Erythroblast (primary cell): ENCODE results near the gene FOXK1.

ENCODE experiments used
- GATA1 ChIP-seq: IDR thresholded peaks from 2 replicates; pipeline ENCODE4 v1.6.1; 2011; ENCODE audit warnings: low read depth, mild to moderate bottlenecking, control low read depth, low read length, moderate library complexity
- POLR2A ChIP-seq: IDR thresholded peaks from 2 replicates; pipeline ENCODE4 v1.6.1; 2011; ENCODE audit warnings: mild to moderate bottlenecking, low read length

DNA sequence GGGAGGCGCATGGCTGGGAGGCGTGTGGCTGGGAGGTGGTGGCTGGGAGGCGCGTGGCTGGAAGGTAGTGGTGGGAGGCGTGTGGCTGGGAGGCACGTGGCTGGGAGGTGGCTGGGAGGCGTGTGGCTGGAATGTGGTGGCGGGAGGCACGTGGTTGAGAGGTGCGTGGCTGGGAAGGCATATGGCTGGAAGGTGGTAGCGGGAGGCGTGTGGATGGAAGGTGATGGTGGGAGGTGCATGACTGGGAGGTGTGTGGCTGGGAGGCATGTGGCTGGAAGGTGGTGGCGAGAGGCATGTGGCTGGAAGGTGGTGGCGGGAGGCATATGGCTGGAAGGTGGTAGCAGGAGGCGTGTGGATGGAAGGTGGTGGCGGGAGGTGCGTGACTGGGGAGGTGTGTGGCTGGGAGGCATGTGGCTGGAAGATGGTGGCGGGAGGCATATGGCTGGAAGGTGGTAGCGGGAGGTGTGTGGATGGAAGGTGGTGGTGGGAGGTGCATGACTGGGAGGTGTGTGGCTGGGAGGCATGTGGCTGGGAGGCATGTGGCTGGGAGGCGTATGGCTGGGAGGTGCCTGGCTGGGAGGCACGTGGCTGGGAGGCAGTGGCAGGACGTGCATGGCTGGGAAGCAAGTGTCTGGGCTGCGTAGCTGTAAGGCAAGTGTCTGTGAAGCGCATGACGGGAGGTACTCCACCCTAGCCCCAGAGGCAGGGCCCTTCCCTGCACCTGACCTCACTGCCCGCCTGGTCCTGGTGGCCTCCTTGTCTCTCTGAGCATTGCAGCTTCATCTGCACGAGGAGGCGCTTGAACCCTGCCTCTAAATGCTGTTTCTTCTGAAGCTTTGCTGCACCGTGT is 35.1 kb downstream of the FOXK1 start:
- TF ChIP-seq POLR2A, result no peak
- TF ChIP-seq GATA1, result no peak
